SK-N-SH treated with all-trans-retinoic acid at 6 μM for 48 hours (cell line): Measurements from ENCODE around the gene TNS3.

Source experiments
- ATAC-seq: fragments of 200-7000 bp; cut with Tn5 transposase; 3 replicates; pipeline ENCODE4 v1.9.1; 2020; ENCODE audit warnings: mild to moderate bottlenecking, moderate library complexity
- ARNTL ChIP-seq: fragments of 450-650 bp; formaldehyde crosslinking; IDR thresholded peaks from 2 replicates; pipeline ENCODE4 v1.5.0; 2020; ENCODE audit warnings: low read depth, mild to moderate bottlenecking, moderate library complexity, borderline replicate concordance
- CREB5 ChIP-seq: fragments of 250-450 bp; sonication (Bioruptor Pico); IDR thresholded peaks from 2 replicates; pipeline ENCODE4 v1.5.1; 2020; ENCODE audit warnings: low read depth, mild to moderate bottlenecking, moderate library complexity
- CSRNP3 ChIP-seq: fragments of 250-450 bp; sonication (Bioruptor Pico); IDR thresholded peaks from 2 replicates; pipeline ENCODE4 v1.5.1; 2021; ENCODE audit warnings: mild to moderate bottlenecking, moderate library complexity
- ESRRG ChIP-seq: fragments of 250-450 bp; sonication (Bioruptor Pico); IDR thresholded peaks from 2 replicates; pipeline ENCODE4 v1.6.1; 2021; ENCODE audit warnings: mild to moderate bottlenecking
- GLIS3 ChIP-seq: fragments of 250-450 bp; sonication (Bioruptor Pico); IDR thresholded peaks from 2 replicates; pipeline ENCODE4 v1.5.0; 2020; ENCODE audit warnings: mild to moderate bottlenecking, moderate library complexity
- ISL1 ChIP-seq: fragments of 250-450 bp; sonication (Bioruptor Pico); IDR thresholded peaks from 2 replicates; pipeline ENCODE4 v2.1.2; 2022; ENCODE audit warnings: mild to moderate bottlenecking, moderate library complexity
- OSR1 ChIP-seq: fragments of 250-450 bp; sonication (Bioruptor Pico); IDR thresholded peaks from 2 replicates; pipeline ENCODE4 v1.8.0; 2022; ENCODE audit warnings: moderate library complexity, mild to moderate bottlenecking, inconsistent platforms
- PPARA ChIP-seq: fragments of 250-450 bp; sonication (Bioruptor Pico); IDR thresholded peaks from 2 replicates; pipeline ENCODE4 v1.5.0; 2020; ENCODE audit warnings: mild to moderate bottlenecking, borderline replicate concordance
- RARB ChIP-seq: fragments of 250-450 bp; sonication (Bioruptor Pico); IDR thresholded peaks from 2 replicates; pipeline ENCODE4 v1.8.0; 2021; ENCODE audit warnings: mild to moderate bottlenecking, moderate library complexity
- TCF4 ChIP-seq: fragments of 250-450 bp; sonication (Bioruptor Pico); IDR thresholded peaks from 2 replicates; pipeline ENCODE4 v1.8.0; 2021; ENCODE audit warnings: mild to moderate bottlenecking, moderate library complexity, borderline replicate concordance
- TOX ChIP-seq: fragments of 250-450 bp; sonication (Bioruptor Pico); IDR thresholded peaks from 2 replicates; pipeline ENCODE4 v1.8.0; 2021; ENCODE audit warnings: mild to moderate bottlenecking, moderate library complexity, borderline replicate concordance
- TSHZ2 ChIP-seq: fragments of 250-450 bp; sonication (Bioruptor Pico); IDR thresholded peaks from 2 replicates; pipeline ENCODE4 v1.5.0; 2020; ENCODE audit warnings: mild to moderate bottlenecking, moderate library complexity
- ZFP3 ChIP-seq: fragments of 250-450 bp; sonication (Bioruptor Pico); IDR thresholded peaks from 2 replicates; pipeline ENCODE4 v1.5.0; 2020; ENCODE audit warnings: mild to moderate bottlenecking, moderate library complexity
- ZFP30 ChIP-seq: fragments of 450-650 bp; formaldehyde crosslinking; IDR thresholded peaks from 2 replicates; pipeline ENCODE4 v1.5.0; 2022; ENCODE audit warnings: mild to moderate bottlenecking, moderate library complexity
- ZNF565 ChIP-seq: fragments of 450-650 bp; formaldehyde crosslinking; conservative IDR thresholded peaks from 2 replicates; pipeline ENCODE4 v1.5.0; 2020; ENCODE audit warnings: low read depth, mild to moderate bottlenecking, moderate library complexity
- ZNF70 ChIP-seq: fragments of 450-650 bp; formaldehyde crosslinking; IDR thresholded peaks from 2 replicates; pipeline ENCODE4 v1.5.0; 2020; ENCODE audit warnings: mild to moderate bottlenecking, moderate library complexity
- ZNF8 ChIP-seq: fragments of 450-650 bp; formaldehyde crosslinking; IDR thresholded peaks from 2 replicates; pipeline ENCODE4 v1.5.0; 2020; ENCODE audit warnings: mild to moderate bottlenecking, moderate library complexity
- TF ChIP-seq, protein P1 (sequence below): fragments of 250-450 bp; sonication (Bioruptor Pico); IDR thresholded peaks from 2 replicates; pipeline ENCODE4 v1.8.0; 2020; ENCODE audit warnings: mild to moderate bottlenecking, moderate library complexity, borderline replicate concordance

The TNS3 gene

DNA sequence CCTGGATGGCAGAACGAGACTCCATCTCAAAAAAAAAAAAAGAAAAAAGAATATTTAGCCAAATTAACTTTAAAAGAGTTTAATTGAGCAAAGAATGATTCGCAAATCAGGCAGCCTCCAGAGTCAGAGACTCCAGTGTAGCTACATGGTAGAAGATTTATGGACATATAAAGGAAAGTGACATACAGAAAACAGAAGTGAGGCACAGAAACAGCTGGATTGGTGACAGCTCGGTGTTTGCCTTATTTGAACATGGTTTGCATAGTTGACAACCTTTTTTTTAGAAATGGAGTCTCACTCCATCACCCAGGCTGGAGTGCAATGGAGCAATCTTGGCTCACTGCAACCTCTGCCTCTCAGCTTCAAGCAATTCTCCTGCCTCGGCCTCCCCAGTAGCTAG, 35.2 kb upstream of the TNS3 start (continued):
- TF ChIP-seq TSHZ2 (CRISPR knock-in tag): no peak

DNA sequence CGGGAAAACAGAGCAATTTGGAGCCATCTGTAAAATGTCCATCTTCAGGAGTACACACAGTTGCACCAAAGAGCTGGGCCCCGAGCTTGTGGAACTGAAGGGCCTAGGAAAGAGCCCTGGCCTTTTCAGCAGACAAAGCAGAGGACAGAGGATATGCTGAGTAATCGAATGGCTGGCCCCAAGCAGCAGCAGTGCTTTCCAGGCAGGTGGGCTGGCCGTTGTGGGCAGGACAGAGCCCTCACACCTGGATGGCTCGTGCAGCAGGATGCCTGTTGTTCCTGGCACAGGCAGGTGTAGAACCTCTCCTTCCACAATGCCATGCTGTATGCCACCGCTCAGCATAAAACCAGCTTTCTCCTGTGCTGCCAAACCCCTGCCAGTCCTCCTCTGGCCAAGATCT, 32.5 kb upstream of the TNS3 start:
- TF ChIP-seq ZFP3 (CRISPR knock-in tag) (no peak), ZNF8 (CRISPR knock-in tag) (no peak), ZNF565 (CRISPR knock-in tag) (no peak), ZNF70 (CRISPR knock-in tag) (no peak), CREB5 (no peak), TCF4 (no peak), ARNTL (CRISPR knock-in tag) (no peak)
- no peak for ATAC-seq

DNA sequence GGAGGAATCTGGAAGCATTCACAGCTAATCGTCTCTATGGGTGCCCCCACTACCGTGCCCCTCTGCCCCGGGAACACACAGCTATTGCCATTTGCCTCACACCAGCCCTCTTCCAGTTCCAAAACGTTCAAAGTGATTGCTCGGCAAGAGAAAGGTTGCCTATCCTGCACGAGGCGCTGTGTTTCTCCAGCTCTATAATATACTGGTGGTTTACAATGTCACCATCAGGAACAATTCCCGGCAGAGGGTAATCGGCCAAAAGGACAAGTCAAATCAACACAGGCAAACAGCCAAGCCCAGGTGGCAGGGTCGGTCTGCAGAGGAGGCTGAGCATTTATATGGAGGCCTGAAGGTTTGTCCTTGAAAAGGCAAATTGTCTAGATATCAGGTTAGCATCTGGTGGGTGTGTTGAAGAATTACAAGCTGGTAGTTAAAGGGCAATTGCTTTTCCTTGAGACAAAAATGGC, 29.2 kb upstream of the TNS3 start:
- ATAC-seq: no peak
- TF ChIP-seq PPARA (CRISPR knock-in tag): no peak
- TF ChIP-seq ZFP30 (CRISPR knock-in tag): no peak
- TF ChIP-seq CREB5: no peak
- TF ChIP-seq TOX (CRISPR knock-in tag): no peak
- TF ChIP-seq ISL1 (CRISPR knock-in tag): no peak
- no peak for TF ChIP-seq OSR1
- TF ChIP-seq TSHZ2 (CRISPR knock-in tag): no peak
- TF ChIP-seq GLIS3 (CRISPR knock-in tag): no peak
- TF ChIP-seq ZFP3 (CRISPR knock-in tag): no peak
- TF ChIP-seq RARB: no peak
- no peak for TF ChIP-seq ESRRG (CRISPR knock-in tag)
- no peak for TF ChIP-seq ZNF8 (CRISPR knock-in tag)
- no peak for TF ChIP-seq TCF4
- TF ChIP-seq CSRNP3 (CRISPR knock-in tag): no peak
- TF ChIP-seq ARNTL (CRISPR knock-in tag): no peak
- TF ChIP-seq, protein P1, sequence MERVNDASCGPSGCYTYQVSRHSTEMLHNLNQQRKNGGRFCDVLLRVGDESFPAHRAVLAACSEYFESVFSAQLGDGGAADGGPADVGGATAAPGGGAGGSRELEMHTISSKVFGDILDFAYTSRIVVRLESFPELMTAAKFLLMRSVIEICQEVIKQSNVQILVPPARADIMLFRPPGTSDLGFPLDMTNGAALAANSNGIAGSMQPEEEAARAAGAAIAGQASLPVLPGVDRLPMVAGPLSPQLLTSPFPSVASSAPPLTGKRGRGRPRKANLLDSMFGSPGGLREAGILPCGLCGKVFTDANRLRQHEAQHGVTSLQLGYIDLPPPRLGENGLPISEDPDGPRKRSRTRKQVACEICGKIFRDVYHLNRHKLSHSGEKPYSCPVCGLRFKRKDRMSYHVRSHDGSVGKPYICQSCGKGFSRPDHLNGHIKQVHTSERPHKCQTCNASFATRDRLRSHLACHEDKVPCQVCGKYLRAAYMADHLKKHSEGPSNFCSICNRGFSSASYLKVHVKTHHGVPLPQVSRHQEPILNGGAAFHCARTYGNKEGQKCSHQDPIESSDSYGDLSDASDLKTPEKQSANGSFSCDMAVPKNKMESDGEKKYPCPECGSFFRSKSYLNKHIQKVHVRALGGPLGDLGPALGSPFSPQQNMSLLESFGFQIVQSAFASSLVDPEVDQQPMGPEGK (CRISPR knock-in tag): no peak
- TF ChIP-seq, all 23 proteins: peak for 0
